ENCODE results near the gene C11orf91.
"Not testable (repeated sequence)": the region's sequence is repeated elsewhere in the genome, so short reads cannot be mapped to it uniquely, and the experiment has no call there.

C11orf91 gene

DNA sequence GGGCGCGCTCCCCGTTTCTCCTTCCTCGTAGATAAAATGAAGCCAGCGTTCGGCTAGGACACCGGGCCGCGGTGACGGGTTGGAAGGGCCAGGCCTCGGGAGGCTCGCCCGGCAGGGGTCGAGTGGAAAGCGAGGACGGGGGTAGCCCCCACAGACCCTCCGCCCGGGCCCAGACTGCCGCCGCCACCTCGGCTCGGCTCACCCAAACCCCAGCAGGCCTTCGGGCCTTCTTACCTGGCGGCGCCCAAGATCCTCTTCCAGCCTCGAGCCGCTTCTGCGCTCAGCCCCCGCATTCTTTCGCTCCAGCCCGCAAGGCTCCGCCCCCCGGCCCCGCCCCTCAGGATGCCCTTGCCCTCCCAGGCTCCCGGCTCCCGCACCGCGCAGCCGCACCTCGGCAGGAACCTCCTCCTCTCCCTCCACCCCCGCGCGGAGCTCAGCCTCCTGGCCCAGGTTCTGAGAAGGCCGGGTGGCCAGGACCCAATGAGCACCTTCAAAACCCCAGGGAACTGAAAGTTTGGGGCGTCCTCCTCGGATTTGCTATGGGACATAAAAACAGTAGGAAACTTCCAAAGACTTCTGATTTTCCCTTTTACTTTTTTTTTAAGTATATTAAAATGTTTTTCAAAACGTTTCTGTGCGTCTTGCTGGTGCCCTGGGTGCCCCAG, 35.7 kb upstream of the C11orf91 start, which contains the start of gene CD59:
TSS of gene CD59 (minus strand) at position 276 of the 665 bp plus-strand sequence. CDS start 13,978 bp downstream, outside the sequence.
- H3K27ac ChIP-seq, result peak within 1 kb of the TSS; percentile 69

DNA sequence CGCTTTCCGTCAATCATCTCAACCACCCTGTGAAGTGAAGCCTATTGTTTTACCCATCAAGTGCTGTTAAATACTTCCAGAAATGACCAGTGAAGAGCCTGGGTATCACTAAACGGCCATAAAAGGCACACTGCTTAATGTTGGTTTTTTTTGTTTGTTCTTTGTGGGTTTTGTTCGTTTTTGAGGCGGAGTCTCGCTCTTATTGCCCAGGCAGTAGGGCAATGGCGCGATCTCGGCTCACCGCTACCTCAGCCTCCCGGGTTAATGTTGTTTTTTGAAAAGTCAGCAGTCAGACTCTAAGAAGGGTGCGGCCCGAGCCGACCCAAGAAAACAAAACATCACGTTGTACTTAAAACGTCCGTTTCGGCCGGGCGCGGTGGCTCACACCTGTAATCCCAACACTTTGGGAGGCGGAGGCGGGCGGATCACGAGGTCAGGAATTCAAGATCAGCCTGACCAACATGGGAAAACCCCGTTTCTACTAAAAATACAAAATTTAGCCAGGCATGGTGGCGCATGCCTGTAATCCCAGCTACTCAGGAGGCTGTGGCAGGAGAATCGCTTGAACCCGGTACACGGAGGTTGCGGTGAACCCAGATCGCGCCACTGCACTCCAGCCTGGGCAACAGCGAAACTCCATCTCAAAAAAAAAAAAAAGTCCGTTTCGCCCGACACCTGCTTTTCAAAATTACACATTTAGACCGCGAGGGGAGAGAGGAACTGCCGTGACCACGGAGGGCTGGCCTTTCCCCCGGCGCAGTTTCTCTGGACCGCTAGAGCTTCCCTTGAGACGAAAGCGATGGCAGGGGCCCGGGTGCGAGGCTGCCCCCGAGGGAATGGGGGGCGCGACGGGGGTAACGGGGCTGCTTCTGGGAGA, 34.9 kb upstream of the C11orf91 start:
- peak overlapping the region; percentile 69 for H3K27ac ChIP-seq
- TF ChIP-seq, protein P1, sequence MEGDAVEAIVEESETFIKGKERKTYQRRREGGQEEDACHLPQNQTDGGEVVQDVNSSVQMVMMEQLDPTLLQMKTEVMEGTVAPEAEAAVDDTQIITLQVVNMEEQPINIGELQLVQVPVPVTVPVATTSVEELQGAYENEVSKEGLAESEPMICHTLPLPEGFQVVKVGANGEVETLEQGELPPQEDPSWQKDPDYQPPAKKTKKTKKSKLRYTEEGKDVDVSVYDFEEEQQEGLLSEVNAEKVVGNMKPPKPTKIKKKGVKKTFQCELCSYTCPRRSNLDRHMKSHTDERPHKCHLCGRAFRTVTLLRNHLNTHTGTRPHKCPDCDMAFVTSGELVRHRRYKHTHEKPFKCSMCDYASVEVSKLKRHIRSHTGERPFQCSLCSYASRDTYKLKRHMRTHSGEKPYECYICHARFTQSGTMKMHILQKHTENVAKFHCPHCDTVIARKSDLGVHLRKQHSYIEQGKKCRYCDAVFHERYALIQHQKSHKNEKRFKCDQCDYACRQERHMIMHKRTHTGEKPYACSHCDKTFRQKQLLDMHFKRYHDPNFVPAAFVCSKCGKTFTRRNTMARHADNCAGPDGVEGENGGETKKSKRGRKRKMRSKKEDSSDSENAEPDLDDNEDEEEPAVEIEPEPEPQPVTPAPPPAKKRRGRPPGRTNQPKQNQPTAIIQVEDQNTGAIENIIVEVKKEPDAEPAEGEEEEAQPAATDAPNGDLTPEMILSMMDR (conservative IDR thresholded peaks at IDR 0.05), result no peak; the same call in 1 of the 2 replicates
- no peak for TF ChIP-seq ZFX (IDR thresholded peaks at IDR 0.05)

More for the DNA sequence above, 35.7 kb upstream of the C11orf91 start, which contains the start of gene CD59:
- TF ChIP-seq, protein P1 (conservative IDR thresholded peaks at IDR 0.05), result no peak
- TF ChIP-seq ZFX (IDR thresholded peaks at IDR 0.05), result peak; percentile 92

DNA sequence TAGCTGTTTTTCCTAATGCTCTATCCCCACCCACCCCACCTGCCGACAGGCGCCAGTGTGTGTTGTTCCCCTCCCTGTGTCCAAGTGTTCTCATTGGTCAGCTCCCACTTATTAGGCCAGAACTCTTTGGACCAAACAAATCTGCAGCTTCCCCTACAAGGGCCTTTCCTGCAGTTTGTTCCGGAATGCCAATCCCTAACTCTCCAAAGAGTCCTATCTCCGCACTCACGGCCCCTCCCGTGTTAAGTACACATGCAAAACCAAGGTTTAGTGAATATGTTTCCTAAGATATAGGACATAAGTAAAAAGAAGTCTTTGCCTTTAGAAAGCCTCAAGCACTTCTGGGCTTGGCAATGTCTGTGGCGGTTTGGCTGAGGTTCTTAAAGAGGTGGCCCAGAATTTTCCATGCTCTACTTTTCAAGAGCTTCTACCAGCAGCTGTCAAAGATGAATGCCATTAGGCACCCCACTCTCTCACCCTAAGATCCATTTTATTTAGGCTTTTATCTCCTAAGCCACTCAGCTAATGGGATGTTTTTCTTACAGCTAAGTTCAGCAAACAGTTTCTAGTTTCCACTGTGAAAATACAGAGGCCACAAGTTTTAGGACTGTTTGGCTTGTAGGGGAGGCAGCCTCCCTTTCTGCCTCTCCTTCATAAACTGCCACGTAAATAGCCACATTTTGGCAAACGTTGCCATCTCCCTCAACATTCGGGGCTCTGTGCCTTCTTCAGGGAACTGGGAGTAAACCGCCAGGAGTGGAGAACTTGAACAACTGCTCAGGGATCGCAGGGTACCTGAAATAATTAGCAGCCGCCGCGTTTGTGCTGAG, 34.0 kb upstream of the C11orf91 start:
- peak overlapping the region; percentile 69; the same call in 1 of the 2 replicates for H3K27ac ChIP-seq
- TF ChIP-seq, protein P1 (conservative IDR thresholded peaks at IDR 0.05), result no peak
- TF ChIP-seq ZFX (IDR thresholded peaks at IDR 0.05), result no peak

DNA sequence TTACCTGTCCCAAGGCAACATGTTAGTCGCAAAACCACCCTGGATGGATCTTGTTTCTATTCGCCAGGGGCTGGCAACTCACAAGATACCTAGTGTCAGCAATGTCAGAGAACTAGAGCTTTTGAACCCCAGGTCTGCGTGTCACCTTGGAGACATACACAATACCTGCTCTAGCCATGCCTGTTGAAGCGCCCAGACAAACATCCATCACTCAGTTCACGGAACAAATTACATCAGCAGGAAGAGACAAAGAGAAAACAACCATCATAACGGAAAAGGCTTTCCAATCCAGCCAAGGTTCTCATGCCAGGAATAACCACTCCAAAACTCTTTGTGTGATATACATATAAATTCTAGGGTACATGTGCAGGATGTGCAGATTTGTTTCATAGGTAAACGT, 33.4 kb upstream of the C11orf91 start:
- no peak overlapping the region for H3K27ac ChIP-seq
- TF ChIP-seq, protein P1 (conservative IDR thresholded peaks at IDR 0.05), result no peak
- TF ChIP-seq ZFX (IDR thresholded peaks at IDR 0.05), result no peak

DNA sequence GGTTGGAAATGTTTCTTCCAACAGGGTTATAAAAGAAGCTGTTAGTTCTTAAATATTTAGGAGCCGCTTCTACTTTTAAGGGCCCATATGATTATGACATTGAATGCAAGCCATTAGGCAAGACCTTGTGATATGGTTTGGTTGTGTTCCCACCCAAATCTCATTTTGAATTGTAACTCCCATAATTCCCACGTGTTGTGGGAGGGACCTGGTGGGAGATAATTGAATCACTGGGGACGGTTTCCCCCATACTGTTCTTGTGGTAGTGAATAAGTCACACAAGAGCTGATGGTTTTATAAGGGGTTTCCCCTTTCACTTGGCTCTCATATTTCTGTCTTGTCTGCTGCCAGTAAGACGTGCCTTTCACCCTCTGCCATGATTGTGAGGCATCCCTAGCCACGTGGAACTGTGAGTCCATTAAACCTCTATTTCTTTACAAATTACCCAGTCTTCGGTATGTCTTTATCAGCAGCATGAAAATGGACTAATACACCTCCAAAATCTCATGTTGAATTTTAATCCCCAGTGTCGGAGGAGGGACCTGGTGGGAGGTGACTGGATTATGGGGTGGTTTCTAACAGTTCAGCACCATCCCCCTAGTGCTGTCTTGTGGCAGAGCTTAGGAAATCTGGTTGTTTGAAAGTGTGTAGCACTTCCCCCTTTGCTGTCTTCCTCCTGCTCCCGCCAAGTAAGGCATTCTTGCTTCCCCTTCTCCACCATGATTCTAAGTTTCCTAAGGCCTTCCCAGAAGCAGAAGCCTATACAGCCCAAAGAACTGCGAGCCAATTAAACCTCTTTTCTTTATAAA, 31.3 kb upstream of the C11orf91 start:
- TF ChIP-seq, protein P1 (conservative IDR thresholded peaks at IDR 0.05), result no peak
- no peak for TF ChIP-seq ZFX (IDR thresholded peaks at IDR 0.05)
- no peak overlapping the region for H3K27ac ChIP-seq

DNA sequence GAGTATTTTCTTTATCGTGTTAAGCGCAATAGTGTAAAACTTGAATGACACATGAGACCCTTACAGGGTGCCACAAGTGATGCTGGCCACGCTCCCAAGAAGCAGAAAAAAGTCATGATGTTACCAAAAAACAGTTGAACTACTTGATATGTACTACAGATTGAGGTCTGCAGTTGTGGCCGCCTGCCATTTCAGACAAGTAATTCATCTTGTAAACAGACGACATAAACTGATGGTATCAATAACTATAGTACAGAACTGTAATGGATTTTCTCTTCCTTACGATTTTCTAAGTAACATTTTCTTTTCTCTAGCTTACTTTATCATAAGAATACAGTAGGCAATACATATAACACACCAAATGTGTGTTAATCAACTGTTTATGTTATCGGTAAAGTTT, 30.1 kb upstream of the C11orf91 start:
- H3K27ac ChIP-seq, result no peak overlapping the region
- no peak for TF ChIP-seq ZFX (IDR thresholded peaks at IDR 0.05)
- TF ChIP-seq, protein P1 (conservative IDR thresholded peaks at IDR 0.05), result no peak

DNA sequence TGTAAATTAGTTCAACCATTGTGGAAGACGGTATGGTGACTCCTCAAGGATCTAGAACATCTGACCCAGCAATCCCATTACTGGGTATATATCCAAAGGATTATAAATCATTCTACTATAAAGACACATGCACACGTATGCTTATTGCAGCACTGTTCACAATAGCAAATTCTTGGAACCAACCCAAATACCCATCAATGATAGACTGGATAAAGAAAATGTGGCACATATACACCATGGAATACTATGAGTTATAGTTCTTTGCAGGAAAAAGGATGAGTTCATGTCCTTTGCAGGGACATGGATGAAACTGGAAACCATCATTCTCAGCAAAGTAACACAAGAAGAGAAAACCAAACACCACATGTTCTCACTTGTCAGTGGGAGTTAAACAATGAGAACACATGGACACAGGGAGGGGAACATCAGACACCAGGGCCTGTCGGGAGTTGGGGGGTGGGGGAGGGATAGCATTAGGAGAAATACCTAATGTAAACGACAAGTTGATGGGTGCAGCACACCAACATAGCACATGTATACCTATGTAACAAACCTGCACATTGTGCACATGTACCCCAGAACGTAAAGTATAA, 28.5 kb upstream of the C11orf91 start:
- H3K27ac ChIP-seq, result not testable (repeated sequence)

DNA sequence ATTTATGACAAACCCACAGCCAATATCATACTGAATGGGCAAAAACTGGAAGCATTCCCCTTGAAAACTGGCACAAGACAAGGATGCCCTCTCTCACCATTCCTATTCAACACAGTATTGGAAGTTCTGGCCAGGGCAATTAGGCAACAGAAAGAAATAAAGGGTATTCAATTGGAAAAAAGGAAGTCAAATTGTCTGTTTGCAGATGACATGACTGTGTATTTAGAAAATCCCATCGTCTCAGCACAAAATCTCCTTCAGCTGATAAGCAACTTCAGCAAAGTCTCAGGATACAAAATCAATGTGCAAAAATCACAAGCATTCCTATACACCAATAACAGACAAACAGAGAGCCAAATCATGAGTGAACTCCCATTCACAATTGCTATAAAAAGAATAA, 26.9 kb upstream of the C11orf91 start:
- not testable (repeated sequence) for H3K27ac ChIP-seq

Data from C4-2B (cell line).